Measurements from ENCODE around the gene FUBP1. TPM values are rescaled to one million over a fixed set of nuclear protein-coding genes. Genes with fewer than 3 reads are reported as not detected.
"Not testable (repeated sequence)": the region's sequence is repeated elsewhere in the genome, so short reads cannot be mapped to it uniquely, and the experiment has no call there.

FUBP1 gene, protein sequence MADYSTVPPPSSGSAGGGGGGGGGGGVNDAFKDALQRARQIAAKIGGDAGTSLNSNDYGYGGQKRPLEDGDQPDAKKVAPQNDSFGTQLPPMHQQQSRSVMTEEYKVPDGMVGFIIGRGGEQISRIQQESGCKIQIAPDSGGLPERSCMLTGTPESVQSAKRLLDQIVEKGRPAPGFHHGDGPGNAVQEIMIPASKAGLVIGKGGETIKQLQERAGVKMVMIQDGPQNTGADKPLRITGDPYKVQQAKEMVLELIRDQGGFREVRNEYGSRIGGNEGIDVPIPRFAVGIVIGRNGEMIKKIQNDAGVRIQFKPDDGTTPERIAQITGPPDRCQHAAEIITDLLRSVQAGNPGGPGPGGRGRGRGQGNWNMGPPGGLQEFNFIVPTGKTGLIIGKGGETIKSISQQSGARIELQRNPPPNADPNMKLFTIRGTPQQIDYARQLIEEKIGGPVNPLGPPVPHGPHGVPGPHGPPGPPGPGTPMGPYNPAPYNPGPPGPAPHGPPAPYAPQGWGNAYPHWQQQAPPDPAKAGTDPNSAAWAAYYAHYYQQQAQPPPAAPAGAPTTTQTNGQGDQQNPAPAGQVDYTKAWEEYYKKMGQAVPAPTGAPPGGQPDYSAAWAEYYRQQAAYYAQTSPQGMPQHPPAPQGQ
- total RNA-seq: 10 to 100 TPM; 54.1 to 77.6 (median 72.1) TPM
- polyA plus RNA-seq: 10 to 100 TPM; 27.8 to 36.4 TPM
- long read RNA-seq, donor 1, transcript FUBP1-203 (20 exons, 2,378 nt): major isoform, 9 of 43 reads
- long read RNA-seq, donor 1, partial matches to known transcripts: 13 of 43 reads
- long read RNA-seq, donor 1, other reads (novel, unspliced or antisense): 21 of 43 reads
- long read RNA-seq, donor 2, transcript FUBP1-203 (20 exons, 2,378 nt): major isoform, 8 of 51 reads
- long read RNA-seq, donor 2, partial matches to known transcripts: 13 of 51 reads
- long read RNA-seq, donor 2, other reads (novel, unspliced or antisense): 30 of 51 reads
- long read RNA-seq, donor 3, transcript FUBP1-203 (20 exons, 2,378 nt): major isoform, 35 of 153 reads
- long read RNA-seq, donor 3, partial matches to known transcripts: 20 of 153 reads
- long read RNA-seq, donor 3, other reads (novel, unspliced or antisense): 97 of 153 reads

DNA sequence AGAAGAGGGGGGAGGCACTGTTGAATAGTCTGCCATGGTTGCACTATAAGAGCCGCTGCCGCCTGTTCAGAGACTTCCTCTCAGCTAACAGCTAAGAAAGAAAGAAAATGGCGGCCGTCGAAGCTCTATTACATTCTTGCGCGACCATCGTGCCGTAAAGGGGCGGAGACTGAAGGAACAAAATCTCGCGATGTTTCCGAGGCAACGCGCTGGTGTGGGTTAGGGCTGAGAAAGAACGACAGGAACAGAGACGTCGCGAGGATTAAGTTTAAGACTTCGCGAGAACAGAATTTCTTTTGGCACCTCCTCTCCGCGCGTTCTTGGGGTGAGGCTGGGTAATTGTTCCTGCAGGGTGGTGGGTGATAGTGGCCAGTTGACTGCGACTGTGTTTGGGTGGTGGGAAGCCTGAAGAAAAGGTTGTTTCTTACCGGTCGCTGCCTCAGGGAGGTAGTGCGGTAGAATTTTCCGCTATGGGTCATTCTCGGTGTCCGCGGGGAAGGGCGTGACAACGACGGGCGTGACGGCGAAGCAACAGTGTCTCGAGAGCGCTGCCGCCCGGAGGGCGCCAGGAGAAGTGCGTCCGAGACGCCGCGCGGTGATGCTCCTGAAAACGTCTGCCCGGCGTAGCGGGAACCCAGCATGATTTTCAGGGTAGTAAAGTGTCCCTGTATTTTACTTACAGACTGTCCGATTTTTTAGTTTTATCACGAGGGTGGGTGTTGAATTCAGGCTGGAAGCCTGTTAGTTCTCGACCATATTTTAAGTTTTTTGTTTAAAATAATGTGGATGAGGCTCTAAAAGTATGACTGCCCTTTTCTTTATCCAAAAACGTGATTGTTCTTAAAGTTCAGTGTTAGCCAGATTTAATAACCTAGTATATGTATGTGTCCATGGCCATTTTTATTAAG is at the start of gene FUBP1:
Gene FUBP1, minus strand, starts transcription at position 104 of the 908 bp plus-strand sequence. Its CDS starts 68 bp downstream, at position 36.
- H3K9me3 ChIP-seq: no peaks in the 10 kb centered on the region
- H3K27ac ChIP-seq: peak within 1 kb of the TSS; percentile 83 to 99 (median 97)
- TF ChIP-seq, protein P1, sequence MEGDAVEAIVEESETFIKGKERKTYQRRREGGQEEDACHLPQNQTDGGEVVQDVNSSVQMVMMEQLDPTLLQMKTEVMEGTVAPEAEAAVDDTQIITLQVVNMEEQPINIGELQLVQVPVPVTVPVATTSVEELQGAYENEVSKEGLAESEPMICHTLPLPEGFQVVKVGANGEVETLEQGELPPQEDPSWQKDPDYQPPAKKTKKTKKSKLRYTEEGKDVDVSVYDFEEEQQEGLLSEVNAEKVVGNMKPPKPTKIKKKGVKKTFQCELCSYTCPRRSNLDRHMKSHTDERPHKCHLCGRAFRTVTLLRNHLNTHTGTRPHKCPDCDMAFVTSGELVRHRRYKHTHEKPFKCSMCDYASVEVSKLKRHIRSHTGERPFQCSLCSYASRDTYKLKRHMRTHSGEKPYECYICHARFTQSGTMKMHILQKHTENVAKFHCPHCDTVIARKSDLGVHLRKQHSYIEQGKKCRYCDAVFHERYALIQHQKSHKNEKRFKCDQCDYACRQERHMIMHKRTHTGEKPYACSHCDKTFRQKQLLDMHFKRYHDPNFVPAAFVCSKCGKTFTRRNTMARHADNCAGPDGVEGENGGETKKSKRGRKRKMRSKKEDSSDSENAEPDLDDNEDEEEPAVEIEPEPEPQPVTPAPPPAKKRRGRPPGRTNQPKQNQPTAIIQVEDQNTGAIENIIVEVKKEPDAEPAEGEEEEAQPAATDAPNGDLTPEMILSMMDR (IDR thresholded peaks at IDR 0.05): peak; percentile 55 to 89 (median 76)
- no peaks in the 10 kb centered on the region for H3K27me3 ChIP-seq
- peaks cover 11 to 60% (median 55%) of the 10 kb centered on the region in 9 donors for H3K4me1 ChIP-seq
- ATAC-seq: peak; percentile 94 to 97 (median 94)
- WGBS, 2 donors: 0 to 1% methylated on average over 57 of the region's 57 CpGs
- H3K36me3 ChIP-seq: peaks cover 0 to 23% (median 0%) of the 10 kb centered on the region in 9 donors
- intact Hi-C loops (cut with DNase I): loop anchor here in 9 of 10 donors (1.0 to 10.0 kb wide), 8 partner anchors 25 to 136 kb away; partner anchors contain the start of genes DNAJB4 (in 5 of the 9) and GIPC2 (in 1 of the 9)
- DNase-seq: peak; percentile 89 to 98
- peak within 1 kb of the TSS; percentile 64 to 85 (median 74) for H3K4me3 ChIP-seq

DNA sequence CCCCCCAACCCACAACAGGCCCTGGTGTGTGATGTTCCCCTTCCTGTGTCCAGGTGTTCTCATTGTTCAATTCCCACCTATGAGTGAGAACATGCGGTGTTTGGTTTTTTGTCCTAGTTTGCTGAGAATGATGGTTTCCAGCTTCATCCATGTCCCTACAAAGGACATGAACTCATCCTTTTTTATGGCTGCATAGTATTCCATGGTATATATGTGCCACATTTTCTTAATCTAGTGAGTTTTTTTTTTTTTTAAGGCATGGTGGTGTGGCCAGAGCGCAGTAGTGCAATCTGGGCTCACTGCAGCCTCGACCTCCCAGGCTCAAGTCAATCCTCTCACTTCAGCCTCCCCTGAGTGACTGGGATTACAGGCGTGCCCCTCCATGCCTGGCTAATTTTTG is 42.3 kb upstream of the FUBP1 start:
- H3K27ac ChIP-seq; H3K4me1 ChIP-seq; H3K9me3 ChIP-seq; H3K27me3 ChIP-seq; H3K4me3 ChIP-seq; DNase-seq; intact Hi-C loops (cut with DNase I); ATAC-seq: not testable (repeated sequence)
- 96 to 97% methylated on average over 4 of the region's 4 CpGs for WGBS, 2 donors
- peaks cover 0 to 35% (median 22%) of the 10 kb centered on the region in 9 donors for H3K36me3 ChIP-seq

DNA sequence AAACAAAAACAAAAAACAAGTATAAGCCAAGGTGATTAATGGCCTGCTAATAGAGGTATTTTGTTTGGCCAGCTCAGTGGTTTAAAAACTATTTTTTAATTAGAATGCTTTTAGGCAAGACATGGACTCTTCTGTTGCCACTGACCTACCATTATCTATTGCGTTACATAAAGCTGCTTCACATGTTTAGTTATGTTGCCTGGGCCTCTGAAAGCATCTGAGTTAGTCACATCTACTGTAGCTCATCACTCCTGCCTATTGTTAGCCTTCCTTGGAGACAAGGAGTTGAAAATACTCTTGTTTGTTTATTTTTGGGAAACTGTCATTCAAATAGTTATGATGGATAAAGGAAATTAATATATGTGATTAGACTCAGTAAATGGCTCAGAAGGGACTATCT is 40.2 kb upstream of the FUBP1 start:
- Histone ChIP-seq H3K4me1 (peaks cover 0 to 26% (median 12%) of the 10 kb centered on the region in 9 donors), H3K36me3 (peaks cover 0 to 56% (median 29%) of the 10 kb centered on the region in 9 donors), H3K4me3 (no peak overlapping the region), H3K9me3 (peaks cover 0 to 4% (median 0%) of the 10 kb centered on the region in 11 donors), H3K27ac (peak overlapping the region in 1 of 10 donors; percentile 11), H3K27me3 (no peaks in the 10 kb centered on the region)
- intact Hi-C loops (cut with DNase I): loop anchor here in 1 of 10 donors (10.0 kb wide), 1 partner anchor 54 kb away; no protein-coding TSS in a partner anchor
- DNase-seq: no peak
- ATAC-seq: peak in 2 of 8 donors; percentile 41 to 55
- WGBS, 2 donors: 84 to 88% methylated on average over 1 of the region's 1 CpG
- TF ChIP-seq, protein P1 (IDR thresholded peaks at IDR 0.05): no peak

DNA sequence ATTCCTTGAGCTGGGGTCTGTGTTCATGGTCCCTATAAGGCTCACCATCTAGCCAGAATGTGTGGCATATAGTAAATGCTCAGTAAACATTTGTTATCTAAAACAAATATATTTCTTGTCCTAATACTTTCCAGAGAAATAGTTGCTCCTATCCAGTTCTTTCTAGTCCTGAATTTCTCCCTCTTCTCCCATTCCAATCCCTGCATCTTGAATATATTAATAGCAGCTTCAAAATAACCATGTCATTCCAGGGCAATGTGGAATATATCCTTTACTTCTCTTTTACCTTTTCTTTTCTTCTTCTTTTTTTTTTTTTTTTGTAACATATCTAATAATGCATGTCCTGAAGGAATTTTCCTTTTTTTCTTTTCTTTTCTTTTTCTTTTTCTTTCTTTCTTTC is 36.3 kb upstream of the FUBP1 start:
- Histone ChIP-seq H3K4me3 (no peak overlapping the region), H3K9me3 (no peaks in the 10 kb centered on the region), H3K4me1 (peaks cover 0 to 44% (median 22%) of the 10 kb centered on the region in 9 donors), H3K27ac (no peak overlapping the region), H3K27me3 (no peaks in the 10 kb centered on the region), H3K36me3 (peaks cover 0 to 69% (median 36%) of the 10 kb centered on the region in 9 donors)
- intact Hi-C loops (cut with DNase I): loop anchor here in 1 of 10 donors (10.0 kb wide), 1 partner anchor 50 kb away; no protein-coding TSS in a partner anchor
- TF ChIP-seq, protein P1 (IDR thresholded peaks at IDR 0.05): no peak
- DNase-seq (no peak), ATAC-seq (no peak)
